GM23338 (cell line): Measurements from ENCODE around the gene TTYH3. TPM values are rescaled to one million over a fixed set of nuclear protein-coding genes. Genes with fewer than 3 reads are reported as not detected.
"Not testable (repeated sequence)": the region's sequence is repeated elsewhere in the genome, so short reads cannot be mapped to it uniquely, and the experiment has no call there.

Experiments used
- ATAC-seq: fragments of 200-7000 bp; cut with Tn5 transposase; 3 replicates; pipeline ENCODE4 v1.9.1; 2020
- DNase-seq: peaks from one replicate; pipeline ENCODE4 v3.0.0-alpha.2; 2015; ENCODE audit warnings: low spot score
- H2AFZ ChIP-seq: fragments of 200-600 bp; sonication (generic); 2 replicates; pipeline ENCODE4 v1.8.0; 2016; ENCODE audit warnings: antibody characterized with exemption, mild to moderate bottlenecking, moderate library complexity
- H3F3A ChIP-seq: fragments of 200-600 bp; sonication (generic); replicated peaks from 2 replicates; pipeline ENCODE4 v1.8.0; 2017; ENCODE audit warnings: antibody characterized with exemption, mixed run types, low read depth
- H3K27ac ChIP-seq: fragments of 200-600 bp; sonication (generic); 2 replicates; pipeline ENCODE4 v1.6.1; 2016; ENCODE audit warnings: low read depth
- H3K27me3 ChIP-seq: fragments of 200-600 bp; sonication (generic); 2 replicates; pipeline ENCODE4 v1.8.0; 2016; ENCODE audit warnings: mild to moderate bottlenecking, mixed run types, moderate library complexity; ENCODE audit not compliant: insufficient read depth
- H3K36me3 ChIP-seq: fragments of 200-600 bp; sonication (generic); 2 replicates; pipeline ENCODE4 v1.8.0; 2016; ENCODE audit warnings: mild to moderate bottlenecking; ENCODE audit not compliant: insufficient read depth
- H3K4me1 ChIP-seq: fragments of 200-600 bp; sonication (generic); 2 replicates; pipeline ENCODE4 v1.8.0; 2016; ENCODE audit warnings: mild to moderate bottlenecking, moderate library complexity; ENCODE audit not compliant: insufficient read depth
- H3K4me2 ChIP-seq: fragments of 200-600 bp; sonication (generic); 2 replicates; pipeline ENCODE4 v1.7.1; 2017; ENCODE audit warnings: mixed run types
- H3K4me3 ChIP-seq: fragments of 200-600 bp; sonication (generic); 2 replicates; pipeline ENCODE4 v1.6.1; 2016; ENCODE audit warnings: mixed run types
- H3K79me2 ChIP-seq: fragments of 200-600 bp; sonication (generic); replicated peaks from 2 replicates; pipeline ENCODE4 v1.8.0; 2017; ENCODE audit warnings: mild to moderate bottlenecking; ENCODE audit not compliant: insufficient read depth
- H3K9me2 ChIP-seq: fragments of 200-600 bp; sonication (generic); 2 replicates; pipeline ENCODE4 v1.8.0; 2017; ENCODE audit not compliant: insufficient read depth
- H4K20me1 ChIP-seq: fragments of 200-600 bp; sonication (generic); replicated peaks from 2 replicates; pipeline ENCODE4 v1.8.0; 2017; ENCODE audit warnings: mild to moderate bottlenecking; ENCODE audit not compliant: insufficient read depth
- H3K27ac Mint-ChIP-seq: 2 replicates; pipeline ENCODE4 v1.8.0; 2020; ENCODE audit warnings: inconsistent platforms, mild to moderate bottlenecking, moderate library complexity, mixed read lengths
- H3K27me3 Mint-ChIP-seq: 3 replicates; pipeline ENCODE4 v1.8.0; 2022; ENCODE audit warnings: low read depth, mild to moderate bottlenecking, moderate library complexity, mixed read lengths, inconsistent platforms; ENCODE audit not compliant: insufficient read depth, poor library complexity
- H3K36me3 Mint-ChIP-seq: 3 replicates; pipeline ENCODE4 v1.8.0; 2021; ENCODE audit warnings: low read depth, mild to moderate bottlenecking, inconsistent platforms, moderate library complexity, mixed read lengths
- H3K4me1 Mint-ChIP-seq: 3 replicates; pipeline ENCODE4 v1.8.0; 2020; ENCODE audit warnings: mild to moderate bottlenecking, inconsistent platforms, mixed read lengths
- H3K4me3 Mint-ChIP-seq: 3 replicates; pipeline ENCODE4 v1.8.0; 2021; ENCODE audit warnings: moderate library complexity, mild to moderate bottlenecking, inconsistent platforms, mixed read lengths
- H3K9me3 Mint-ChIP-seq: 3 replicates; pipeline ENCODE4 v1.8.0; 2020; ENCODE audit warnings: moderate library complexity, mild to moderate bottlenecking, inconsistent platforms, mixed read lengths
- CREB1 ChIP-seq: fragments of 250-450 bp; sonication (Bioruptor Pico); IDR thresholded peaks from 2 replicates; pipeline ENCODE4 v1.5.0; 2020; ENCODE audit warnings: low read depth, mild to moderate bottlenecking, moderate library complexity
- NANOG ChIP-seq: IDR thresholded peaks from 2 replicates; pipeline ENCODE4 v1.6.1; 2016; ENCODE audit warnings: antibody characterized with exemption, borderline replicate concordance
- STAT1 ChIP-seq: IDR thresholded peaks from one replicate; pipeline ENCODE4 v1.6.1; 2016; ENCODE audit warnings: antibody characterized with exemption; ENCODE audit not compliant: unreplicated experiment
- ZNF114 ChIP-seq: fragments of 250-450 bp; sonication (Bioruptor Pico); IDR thresholded peaks from 2 replicates; pipeline ENCODE4 v1.5.0; 2020; ENCODE audit warnings: mild to moderate bottlenecking, moderate library complexity
- ZNF331 ChIP-seq: fragments of 250-450 bp; sonication (Bioruptor Pico); IDR thresholded peaks from 2 replicates; pipeline ENCODE4 v1.5.0; 2020; ENCODE audit warnings: low read depth, mild to moderate bottlenecking, moderate library complexity
- ZNF462 ChIP-seq: fragments of 250-450 bp; sonication (Bioruptor Pico); IDR thresholded peaks from 2 replicates; pipeline ENCODE4 v1.5.0; 2020; ENCODE audit warnings: mild to moderate bottlenecking, moderate library complexity
- polyA plus RNA-seq: library from polyadenylated mRNA; unstranded; fragments of >200 nt; fragmentation: Nextera tagmentation; extraction: Ambion mirVana; gene quantifications from 2 replicates; pipeline ENCODE4 v1.2.1, GENCODE V29; 2016
- total RNA-seq: library from RNA; depleted of rRNA; stranded (reverse); fragments of >200 nt; shearing (Covaris generic); gene quantifications from 2 replicates; pipeline ENCODE4 v1.2.3, GENCODE V29; 2014

Gene TTYH3
- total and polyA plus RNA-seq, 2 experiments from 2014 or later = 59.6 to 126 TPM

- DNase-seq (no peak), ATAC-seq (no peak)
- no peak overlapping the region for H3K27ac ChIP-seq
- H3K9me2 ChIP-seq = no peaks in the 10 kb centered on the region
- no peak overlapping the region for H3K4me2 ChIP-seq
- no peaks in the 10 kb centered on the region for H3K36me3 ChIP-seq
- H3F3A ChIP-seq = 0 out of 2 replicates have a peak, but pooled peaks cover 9% of the 10 kb centered on the region
- peaks cover 21% of the 10 kb centered on the region for H3K27me3 Mint-ChIP-seq
- H3K4me3 ChIP-seq = no peak overlapping the region
- no peaks in the 10 kb centered on the region for H3K9me3 Mint-ChIP-seq
- H2AFZ ChIP-seq = no peak overlapping the region
- H3K4me3 Mint-ChIP-seq = no peak overlapping the region
- TF ChIP-seq NANOG (no peak), STAT1 (no peak), ZNF462 (CRISPR knock-in tag) (no peak), CREB1 (CRISPR knock-in tag) (no peak), ZNF114 (no peak), ZNF331 (CRISPR knock-in tag) (no peak)
- no peak overlapping the region for H3K27ac Mint-ChIP-seq
- H3K27me3 ChIP-seq = peaks cover 19% of the 10 kb centered on the region
- no peaks in the 10 kb centered on the region for H4K20me1 ChIP-seq
- no peaks in the 10 kb centered on the region for H3K79me2 ChIP-seq
- H3K4me1 Mint-ChIP-seq = peaks cover 13% of the 10 kb centered on the region
- H3K36me3 Mint-ChIP-seq = no peaks in the 10 kb centered on the region
- no peaks in the 10 kb centered on the region; the same call in 1 of the 2 replicates for H3K4me1 ChIP-seq
These were observed 60.8 kb downstream of the TTYH3 start for GRCh38 chr7:2692543-2692942.

GRCh38 chr7:2693420-2694121 lies 61.8 kb downstream of the TTYH3 start:
- not testable (repeated sequence) for H3K79me2 ChIP-seq, H3K4me3 ChIP-seq, H3K36me3 Mint-ChIP-seq, H3K4me1 ChIP-seq, H3K9me2 ChIP-seq, H3F3A ChIP-seq, DNase-seq, H4K20me1 ChIP-seq, H3K36me3 ChIP-seq, H3K4me3 Mint-ChIP-seq, H2AFZ ChIP-seq, H3K27ac ChIP-seq, H3K4me2 ChIP-seq, ATAC-seq, H3K9me3 Mint-ChIP-seq, H3K27ac Mint-ChIP-seq
- peaks cover 12% of the 10 kb centered on the region for H3K4me1 Mint-ChIP-seq
- peaks cover 17% of the 10 kb centered on the region for H3K27me3 Mint-ChIP-seq
- H3K27me3 ChIP-seq = peaks cover 11% of the 10 kb centered on the region

GRCh38 chr7:2694122-2694436 lies 62.3 kb downstream of the TTYH3 start:
- H3K4me1 ChIP-seq, H2AFZ ChIP-seq, H3K4me1 Mint-ChIP-seq, H3K4me3 Mint-ChIP-seq, H3K27ac ChIP-seq, H3K9me3 Mint-ChIP-seq, H3K4me3 ChIP-seq, DNase-seq, ATAC-seq, H3K36me3 Mint-ChIP-seq, H3K27me3 ChIP-seq, H3K27ac Mint-ChIP-seq, H3K4me2 ChIP-seq, H3K9me2 ChIP-seq, H3K36me3 ChIP-seq, H4K20me1 ChIP-seq, H3K79me2 ChIP-seq, H3F3A ChIP-seq: not testable (repeated sequence)
- H3K27me3 Mint-ChIP-seq = peaks cover 15% of the 10 kb centered on the region
